HG02943 (cell line): ENCODE measurements around the gene MRPL36.
A peak's percentile ranks its signal among the peaks of the same experiment; 100 is the strongest.

Source experiments
- ATAC-seq: cut with Tn5 transposase; IDR thresholded peaks from one replicate; pipeline ENCODE4 v1.9.1; 2021; ENCODE audit warnings: mild to moderate bottlenecking, low read depth, moderate library complexity; ENCODE audit not compliant: unreplicated experiment

MRPL36 gene

DNA sequence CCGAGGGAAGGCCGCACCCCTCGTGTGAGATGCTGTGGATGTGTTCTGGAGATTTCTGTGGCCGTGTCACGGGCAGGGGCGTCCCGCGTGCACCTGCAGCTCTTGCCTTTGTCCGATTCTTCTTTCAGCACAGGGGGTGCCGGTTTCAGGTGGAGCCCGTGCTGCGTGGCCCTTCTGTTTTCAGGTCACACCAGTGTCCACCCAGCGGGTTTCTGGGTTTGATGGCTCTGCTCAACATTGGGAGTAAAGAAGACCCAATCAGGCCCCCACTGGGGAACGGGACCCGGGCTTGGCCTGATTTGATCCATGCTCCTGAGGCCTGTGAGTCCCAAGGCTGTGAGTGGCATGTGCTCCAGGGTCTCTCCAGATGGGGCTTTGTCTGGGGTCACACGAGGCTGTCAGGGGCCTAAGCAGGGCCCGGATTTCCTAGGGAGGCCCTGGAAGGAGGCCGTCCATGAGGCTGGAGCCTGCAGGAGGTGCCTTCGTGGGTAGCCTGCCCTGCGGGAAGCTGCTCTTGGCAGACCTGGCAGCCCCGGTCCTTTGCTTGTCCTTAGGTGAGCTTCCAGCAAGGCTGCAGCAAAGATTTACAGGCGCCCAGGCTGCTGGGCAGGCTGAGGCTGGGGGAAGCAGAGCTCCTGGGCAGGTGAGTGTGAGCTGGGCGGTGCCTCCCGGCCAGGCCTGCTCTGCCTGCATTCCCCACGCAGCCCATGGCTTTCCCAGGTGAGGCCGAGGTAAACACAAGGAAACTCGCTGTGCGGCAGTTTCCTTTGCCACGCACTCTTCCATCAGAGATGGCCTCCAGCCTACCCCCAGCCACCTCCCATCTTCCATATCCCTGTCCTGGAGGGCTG, 12.8 kb downstream of the MRPL36 start:
- no peak for ATAC-seq

DNA sequence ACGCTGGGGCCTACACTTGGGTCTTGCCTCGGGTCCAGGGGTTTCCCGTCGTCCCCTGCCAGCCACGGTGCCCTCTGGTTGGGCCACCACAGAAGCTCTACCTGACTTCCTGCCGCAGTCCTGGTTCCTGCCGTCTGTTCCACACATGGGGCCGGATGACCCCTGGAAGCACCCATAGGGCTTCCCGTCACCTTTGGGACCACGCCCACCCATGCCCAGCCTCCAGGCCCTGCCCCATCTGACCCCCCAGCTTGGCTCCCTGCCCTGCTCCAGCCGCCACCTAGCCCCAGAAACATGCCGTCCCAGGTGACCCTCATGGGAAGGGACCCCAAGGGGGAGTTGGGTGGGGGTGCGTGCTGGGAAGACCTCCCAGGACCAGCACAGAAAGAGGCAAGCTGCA, 13.7 kb downstream of the MRPL36 start:
- no peak for ATAC-seq

GRCh38 chr5:1785062-1785461, 14.6 kb downstream of the MRPL36 start:
- no peak for ATAC-seq

- no peak for ATAC-seq
Observed at GRCh38 chr5:1784197-1785050, 15.2 kb downstream of the MRPL36 start.

DNA sequence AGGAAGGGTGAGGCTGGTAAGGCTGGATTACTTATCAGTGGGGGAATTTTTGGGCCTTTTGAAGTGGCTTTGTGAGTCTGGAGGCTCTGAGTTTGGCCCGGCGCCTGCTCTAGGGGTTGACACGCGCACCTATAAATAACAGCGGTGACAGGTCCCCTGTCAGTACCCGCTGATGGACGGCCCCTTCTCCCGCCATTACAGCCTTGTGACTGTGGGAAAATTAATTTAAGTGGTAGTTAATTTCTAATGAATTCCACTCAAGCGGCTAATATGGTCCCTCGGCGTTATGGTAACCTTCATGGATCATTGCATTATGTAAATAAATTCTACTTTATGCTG, 16.5 kb downstream of the MRPL36 start:
- ATAC-seq = peak; percentile 65

DNA sequence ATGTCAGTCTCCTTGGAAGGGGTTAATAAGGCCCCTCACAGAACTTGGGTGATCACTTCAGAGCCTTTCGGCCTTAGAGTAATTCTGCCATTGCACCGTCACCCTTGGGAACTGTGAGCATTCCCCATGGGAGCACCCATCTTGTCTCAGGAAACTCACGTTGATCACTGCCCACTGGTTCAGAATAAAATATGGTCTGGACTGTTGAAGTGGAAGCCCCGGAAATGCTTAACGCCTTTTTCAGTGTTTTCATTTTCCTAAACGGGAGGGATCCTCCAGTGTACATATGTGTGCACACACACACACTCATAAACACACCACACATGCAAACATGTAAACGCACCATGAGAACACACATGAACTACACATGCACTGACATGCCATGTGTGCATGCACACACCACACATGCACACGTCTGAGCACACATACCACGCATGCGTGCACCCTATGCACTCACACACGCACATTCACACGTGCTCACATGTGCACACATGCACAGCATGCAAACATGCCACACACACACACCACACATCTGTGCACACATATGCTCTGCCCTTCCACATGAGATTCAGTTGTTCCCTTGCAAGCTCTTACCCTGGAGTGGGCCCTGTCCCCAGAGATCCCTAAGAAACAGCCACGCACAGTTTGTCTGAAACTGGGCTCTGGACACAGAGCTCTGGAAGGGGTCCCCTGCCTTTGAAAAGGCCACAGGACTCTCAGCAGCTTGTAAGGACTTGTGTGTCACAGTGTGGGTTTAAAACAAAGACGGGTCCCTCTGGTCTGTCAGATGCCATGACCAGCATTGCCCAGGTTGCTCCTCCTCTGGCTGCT, 17.0 kb downstream of the MRPL36 start:
- ATAC-seq = no peak

DNA sequence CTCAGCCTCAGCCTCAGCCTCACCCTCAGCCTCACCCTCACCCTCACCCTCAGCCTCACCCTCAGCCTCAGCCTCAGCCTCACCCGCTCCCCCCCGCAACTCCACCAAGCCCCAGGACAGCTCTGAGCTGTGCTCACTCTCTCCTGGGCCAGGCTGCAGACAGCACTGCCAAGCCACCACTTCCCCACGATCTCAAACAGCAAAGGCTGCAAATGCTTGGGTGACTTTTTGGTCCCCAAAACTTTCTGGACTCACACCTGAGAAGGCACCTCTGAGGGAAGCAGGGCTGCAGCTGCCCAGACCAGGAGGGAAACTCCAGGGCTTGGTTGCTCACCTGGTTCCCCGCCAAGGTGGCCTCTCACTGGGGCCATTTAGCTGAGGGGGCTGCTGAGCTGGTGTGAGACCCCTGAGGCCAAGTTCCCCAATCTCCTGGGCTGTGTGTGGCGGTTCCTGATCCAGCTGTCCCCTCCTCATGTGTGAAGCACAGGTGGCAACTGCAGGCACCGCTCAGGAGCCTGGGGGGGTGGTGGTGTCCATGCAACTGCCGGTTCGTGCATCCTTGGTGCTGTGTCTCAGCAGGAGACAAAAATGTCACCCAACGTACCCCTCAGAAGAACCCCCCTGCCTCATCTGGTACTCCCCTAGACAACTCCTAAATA, 17.8 kb downstream of the MRPL36 start:
- ATAC-seq = no peak

- ATAC-seq = no peak
Observed at GRCh38 chr5:1781107-1781506, 18.5 kb downstream of the MRPL36 start.

GRCh38 chr5:1780614-1780930, 19.1 kb downstream of the MRPL36 start:
- ATAC-seq = no peak

- ATAC-seq = no peak
Observed at GRCh38 chr5:1779782-1780613, 19.6 kb downstream of the MRPL36 start.

GRCh38 chr5:1779021-1779680, 20.5 kb downstream of the MRPL36 start:
- ATAC-seq = no peak

GRCh38 chr5:1778138-1779020, 21.3 kb downstream of the MRPL36 start:
- no peak for ATAC-seq

GRCh38 chr5:1777281-1778137, 22.1 kb downstream of the MRPL36 start:
- no peak for ATAC-seq

GRCh38 chr5:1776831-1777230, 22.8 kb downstream of the MRPL36 start:
- no peak for ATAC-seq

DNA sequence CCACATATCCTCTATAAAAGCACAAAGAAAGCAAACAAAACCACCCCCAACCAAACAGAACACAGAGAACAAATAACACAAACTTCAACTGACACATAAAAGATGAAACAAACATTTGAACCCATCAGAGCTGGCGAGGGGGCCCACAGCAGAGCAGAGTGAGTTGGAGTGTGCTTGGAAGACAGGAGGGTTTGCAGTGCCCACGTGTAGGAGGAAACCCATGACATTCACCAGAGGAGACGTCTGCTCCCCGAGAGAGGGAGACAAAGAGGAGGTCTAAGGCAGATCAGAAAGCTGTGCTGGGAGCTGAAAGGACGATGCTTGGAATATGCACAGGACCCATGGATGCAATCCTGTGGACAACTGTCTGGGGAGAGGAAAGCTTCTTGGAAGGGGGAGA, 27.0 kb downstream of the MRPL36 start:
- no peak for ATAC-seq

GRCh38 chr5:1771149-1772065, 28.2 kb downstream of the MRPL36 start:
- ATAC-seq = no peak
